GM04503 (cell line): ENCODE measurements around the gene PTPRG.

Source experiments
- DNase-seq: peaks from one replicate; pipeline ENCODE4 v3.0.0-alpha.2; 2012; ENCODE audit warnings: low read depth

The PTPRG gene

GRCh38 chr3:62287392-62287927 is 726.1 kb downstream of the PTPRG start:
- DNase-seq = no peak

GRCh38 chr3:62289922-62290321 is 728.6 kb downstream of the PTPRG start:
- DNase-seq = no peak

- DNase-seq = no peak
Measured at GRCh38 chr3:62293051-62293780, 731.8 kb downstream of the PTPRG start.

- DNase-seq = no peak
Measured at GRCh38 chr3:62295571-62295970, 734.2 kb downstream of the PTPRG start.

- DNase-seq = no peak
Measured at GRCh38 chr3:62300617-62301016, 739.2 kb downstream of the PTPRG start.

GRCh38 chr3:62312201-62312600 is 750.8 kb downstream of the PTPRG start:
- DNase-seq = no peak

- no peak for DNase-seq
Measured at GRCh38 chr3:62316525-62316924, 755.2 kb downstream of the PTPRG start.

GRCh38 chr3:62318365-62318751 is 757.0 kb downstream of the PTPRG start:
- no peak for DNase-seq

- DNase-seq = peak; percentile 31
Measured at GRCh38 chr3:62318752-62319569, 757.6 kb downstream of the PTPRG start.

GRCh38 chr3:62319570-62320243 is 758.3 kb downstream of the PTPRG start:
- no peak for DNase-seq

GRCh38 chr3:62323241-62323640 is 761.9 kb downstream of the PTPRG start:
- DNase-seq = no peak

GRCh38 chr3:62325896-62326295 is 764.5 kb downstream of the PTPRG start:
- no peak for DNase-seq

GRCh38 chr3:62329971-62330370 is 768.6 kb downstream of the PTPRG start:
- DNase-seq = no peak

GRCh38 chr3:62332017-62332416 is 770.6 kb downstream of the PTPRG start:
- DNase-seq = no peak

- no peak for DNase-seq
Measured at GRCh38 chr3:62332835-62333244, 771.5 kb downstream of the PTPRG start.

- no peak for DNase-seq
Measured at GRCh38 chr3:62335196-62335595, 773.8 kb downstream of the PTPRG start.

- DNase-seq = no peak
Measured at GRCh38 chr3:62343755-62344154, 782.4 kb downstream of the PTPRG start.
